MCF 10A (cell line): Measurements from ENCODE around the gene TMEM201. TPM values are rescaled to one million over a fixed set of nuclear protein-coding genes. Genes with fewer than 3 reads are reported as not detected.

Experiments used
- BruUV-seq: library from RNA; stranded (reverse); fragments of 400-500 nt; replicated peaks from 2 replicates; lab custom pipeline; 2021; lab: Mats Ljungman, UMichigan
- CTCF ChIA-PET: fragments of 300-600 bp; sonication (Branson Sonifier 250); formaldehyde crosslinking; extraction: SDS; loops from one replicate; lab custom pipeline; 2021; ENCODE audit warnings: antibody characterized with exemption, inconsistent platforms; lab: Yijun Ruan, JAX
- POLR2A ChIA-PET: fragments of 300-600, 350-650 bp; sonication (Branson Sonifier 250); formaldehyde crosslinking; extraction: SDS; loops from one replicate; lab custom pipeline; 2020; ENCODE audit warnings: antibody characterized with exemption, inconsistent platforms; lab: Yijun Ruan, JAX
- DNase-seq: peaks from one replicate; pipeline ENCODE4 v3.0.0-alpha.2; 2018; ENCODE audit not compliant: unreplicated experiment
- H3K27ac Mint-ChIP-seq: one replicate; pipeline ENCODE4 v1.8.0; 2022; ENCODE audit warnings: mild to moderate bottlenecking, low read depth, mixed read lengths; ENCODE audit not compliant: unreplicated experiment
- H3K27me3 Mint-ChIP-seq: one replicate; pipeline ENCODE4 v1.8.0; 2022; ENCODE audit warnings: mixed read lengths; ENCODE audit not compliant: insufficient read depth, unreplicated experiment
- H3K36me3 Mint-ChIP-seq: one replicate; pipeline ENCODE4 v1.8.0; 2022; ENCODE audit warnings: mild to moderate bottlenecking, moderate library complexity, mixed read lengths; ENCODE audit not compliant: insufficient read depth, unreplicated experiment
- H3K4me1 Mint-ChIP-seq: one replicate; pipeline ENCODE4 v1.8.0; 2022; ENCODE audit warnings: mixed read lengths; ENCODE audit not compliant: insufficient read depth, unreplicated experiment
- H3K4me3 Mint-ChIP-seq: one replicate; pipeline ENCODE4 v1.8.0; 2022; ENCODE audit warnings: mild to moderate bottlenecking, moderate library complexity, mixed read lengths; ENCODE audit not compliant: unreplicated experiment
- H3K9me3 Mint-ChIP-seq: one replicate; pipeline ENCODE4 v1.8.0; 2022; ENCODE audit warnings: mixed read lengths; ENCODE audit not compliant: unreplicated experiment
- CTCF ChIP-seq: fragments of 200-600 bp; IDR thresholded peaks from one replicate; pipeline ENCODE4 v1.8.0; 2022; ENCODE audit warnings: antibody characterized with exemption, mild to moderate bottlenecking; ENCODE audit not compliant: unreplicated experiment
- intact Hi-C: fragments of 100-400 bp; cut with micrococcal nuclease; formaldehyde crosslinking; loops from 2 replicates; pipeline ENCODE4 v1.14.1; 2022
- total RNA-seq: library from RNA; stranded (reverse); gene quantifications from 2 replicates; pipeline ENCODE4 v1.2.3, GENCODE V29; 2022

TMEM201 gene
- total RNA-seq, 1 experiment from 2014 or later: 11.1 TPM

GRCh38 chr1:9651220-9651564 is 62.5 kb downstream of the TMEM201 start:
- ChIA-PET POLR2A (interaction anchor here (0.7 kb wide), 1 partner anchor 12 kb away, joined by 3 read pairs; no protein-coding TSS in a partner anchor), CTCF (no interaction called here)
- Mint-ChIP-seq H3K4me3 (peak overlapping the region; percentile 51), H3K27me3 (no peaks in the 10 kb centered on the region), H3K4me1 (no peaks in the 10 kb centered on the region), H3K27ac (no peak overlapping the region), H3K36me3 (no peaks in the 10 kb centered on the region), H3K9me3 (no peaks in the 10 kb centered on the region)
- no TSS peak for BruUV-seq
- intact Hi-C loops: no loop called here
- no peak for DNase-seq
- no peak for TF ChIP-seq CTCF

GRCh38 chr1:9651565-9652378 is 63.1 kb downstream of the TMEM201 start, which contains the start of gene PIK3CD:
Gene PIK3CD, plus strand, starts transcription at chr1:9651731. Its CDS starts 58,725 bp downstream, at chr1:9710456.
- no peaks in the 10 kb centered on the region for H3K9me3 Mint-ChIP-seq
- DNase-seq: no peak
- H3K4me3 Mint-ChIP-seq: peak within 1 kb of the TSS; percentile 51
- CTCF ChIA-PET: no interaction called here
- TF ChIP-seq CTCF: no peak
- no peaks in the 10 kb centered on the region for H3K4me1 Mint-ChIP-seq
- H3K27me3 Mint-ChIP-seq: no peaks in the 10 kb centered on the region
- intact Hi-C loops: no loop called here
- H3K27ac Mint-ChIP-seq: no peak within 1 kb of the TSS
- POLR2A ChIA-PET: interaction anchor here (1.2 kb wide), 1 partner anchor 28 kb away, joined by 3 read pairs; no protein-coding TSS in a partner anchor
- BruUV-seq: no TSS peak
- H3K36me3 Mint-ChIP-seq: no peaks in the 10 kb centered on the region

GRCh38 chr1:9652379-9653209 is 63.9 kb downstream of the TMEM201 start:
- intact Hi-C loops: no loop called here
- no peak for TF ChIP-seq CTCF
- no peak overlapping the region for H3K27ac Mint-ChIP-seq
- no peaks in the 10 kb centered on the region for H3K9me3 Mint-ChIP-seq
- H3K36me3 Mint-ChIP-seq: no peaks in the 10 kb centered on the region
- no TSS peak for BruUV-seq
- POLR2A ChIA-PET: interaction anchor here (1.2 kb wide), 1 partner anchor 27 kb away, joined by 3 read pairs; no protein-coding TSS in a partner anchor
- no peaks in the 10 kb centered on the region for H3K4me1 Mint-ChIP-seq
- no peak overlapping the region for H3K4me3 Mint-ChIP-seq
- CTCF ChIA-PET: no interaction called here
- H3K27me3 Mint-ChIP-seq: no peaks in the 10 kb centered on the region
- DNase-seq: no peak

- BruUV-seq: no TSS peak
- H3K27ac Mint-ChIP-seq: no peak overlapping the region
- DNase-seq: no peak
- no peak overlapping the region for H3K4me3 Mint-ChIP-seq
- no peaks in the 10 kb centered on the region for H3K9me3 Mint-ChIP-seq
- POLR2A ChIA-PET: no interaction called here
- H3K27me3 Mint-ChIP-seq: no peaks in the 10 kb centered on the region
- no peak for TF ChIP-seq CTCF
- intact Hi-C loops: no loop called here
- H3K36me3 Mint-ChIP-seq: no peaks in the 10 kb centered on the region
- no peaks in the 10 kb centered on the region for H3K4me1 Mint-ChIP-seq
- CTCF ChIA-PET: no interaction called here
These were observed 64.4 kb downstream of the TMEM201 start for GRCh38 chr1:9653210-9653490.
